Esophagus squamous epithelium (tissue), 5 donors: ENCODE results near the gene CCND2. TPM values are rescaled to one million over a fixed set of nuclear protein-coding genes. Genes with fewer than 3 reads are reported as not detected.

ENCODE experiments used
- DNase-seq: peaks from one replicate; lab custom pipeline; 2025; lab: John Stamatoyannopoulos, UW
- H3K27ac ChIP-seq, 4 donors: fragments of 200-600 bp; sonication (generic); one replicate each; pipeline ENCODE4 v1.5.1; 2016 to 2019; ENCODE audit warnings: mild to moderate bottlenecking in 1 of 4
- H3K27me3 ChIP-seq, 4 donors: fragments of 200-600 bp; sonication (generic); 1 replicate in 3 of 4; 2 replicates in 1 of 4; pipeline versions ENCODE4 v1.5.1 to v1.6.0; 2017 to 2021; ENCODE audit warnings: antibody characterized with exemption in 1 of 4
- H3K36me3 ChIP-seq, 3 donors: fragments of 200-600 bp; sonication (generic); one replicate each; pipeline ENCODE4 v1.5.1; 2016 to 2019
- H3K4me1 ChIP-seq, 3 donors: fragments of 200-600 bp; sonication (generic); one replicate each; pipeline ENCODE4 v1.5.1; 2017 to 2019
- H3K4me3 ChIP-seq, 4 donors: fragments of 200-600 bp; sonication (generic); 1 replicate in 3 of 4; 2 replicates in 1 of 4; pipeline ENCODE4 v1.5.1; 2016 to 2019; ENCODE audit warnings: mild to moderate bottlenecking in 2 of 4, moderate library complexity in 1 of 4
- H3K9me3 ChIP-seq, 3 donors: fragments of 200-600 bp; sonication (generic); one replicate each; pipeline ENCODE4 v1.5.1; 2016 to 2019
- CTCF ChIP-seq, 6 experiments: fragments of 450-650 bp in 4 of 6; fragments of 200-600 bp in 2 of 6; sonication (generic) in 2 of 6; IDR thresholded peaks; one replicate each; pipeline ENCODE4 v1.5.1; 2016 to 2019; ENCODE audit warnings: antibody characterized with exemption in 6 of 6, mild to moderate bottlenecking in 4 of 6, moderate library complexity in 4 of 6
- POLR2A ChIP-seq, 4 donors: fragments of 450-650 bp; IDR thresholded peaks; one replicate each; pipeline ENCODE4 v1.6.1; 2017; ENCODE audit warnings: antibody characterized with exemption in 4 of 4, mild to moderate bottlenecking in 4 of 4, moderate library complexity in 3 of 4
- WGBS, 2 donors: methylation state at CpG; one replicate each; pipeline ENCODE4 v1.1.5; 2018; 5-methylcytosine and 5-hydroxymethylcytosine counted together
- intact Hi-C: fragments of 100-400 bp; cut with DNase I; formaldehyde crosslinking; loops from one replicate; pipeline ENCODE4 v1.15.0; 2022
- total RNA-seq, 4 donors: library from RNA; depleted of rRNA; stranded (reverse); fragments of >200 nt; gene quantifications; one replicate each; pipeline ENCODE4 v1.1.0, GENCODE V29; 2016
- donor health status: DM: yes; HTN: yes; CAD: no.

Gene CCND2
- total RNA-seq, 4 donors from 2014 or later = 13.9 to 49.8 (median 35.9) TPM

- intact Hi-C loops = no loop called here
- WGBS, 2 donors = 78 to 85% methylated on average over 2 of the region's 2 CpGs
- Histone ChIP-seq H3K36me3 (no peaks in the 10 kb centered on the region), H3K27me3 (peaks cover 0 to 24% (median 0%) of the 10 kb centered on the region in 4 donors), H3K27ac (no peak overlapping the region), H3K4me1 (no peaks in the 10 kb centered on the region), H3K4me3 (no peak overlapping the region), H3K9me3 (no peaks in the 10 kb centered on the region)
- TF ChIP-seq CTCF (IDR thresholded peaks at IDR 0.05) = no peak
- TF ChIP-seq POLR2A (IDR thresholded peaks at IDR 0.05) = no peak
- DNase-seq = no peak
Measured at GRCh38 chr12:4251967-4252366, 21.6 kb upstream of the CCND2 start.

GRCh38 chr12:4252601-4253000 lies 21.0 kb upstream of the CCND2 start:
- intact Hi-C loops = no loop called here
- WGBS, 2 donors = 62 to 73% methylated on average over 2 to 5 of the region's 5 CpGs
- H3K27ac ChIP-seq = no peak overlapping the region
- TF ChIP-seq POLR2A (IDR thresholded peaks at IDR 0.05) = no peak
- no peak for TF ChIP-seq CTCF (IDR thresholded peaks at IDR 0.05)
- no peaks in the 10 kb centered on the region for H3K9me3 ChIP-seq
- no peaks in the 10 kb centered on the region for H3K4me1 ChIP-seq
- peaks cover 0 to 24% (median 0%) of the 10 kb centered on the region in 4 donors for H3K27me3 ChIP-seq
- no peak overlapping the region for H3K4me3 ChIP-seq
- H3K36me3 ChIP-seq = no peaks in the 10 kb centered on the region
- DNase-seq = no peak

DNA sequence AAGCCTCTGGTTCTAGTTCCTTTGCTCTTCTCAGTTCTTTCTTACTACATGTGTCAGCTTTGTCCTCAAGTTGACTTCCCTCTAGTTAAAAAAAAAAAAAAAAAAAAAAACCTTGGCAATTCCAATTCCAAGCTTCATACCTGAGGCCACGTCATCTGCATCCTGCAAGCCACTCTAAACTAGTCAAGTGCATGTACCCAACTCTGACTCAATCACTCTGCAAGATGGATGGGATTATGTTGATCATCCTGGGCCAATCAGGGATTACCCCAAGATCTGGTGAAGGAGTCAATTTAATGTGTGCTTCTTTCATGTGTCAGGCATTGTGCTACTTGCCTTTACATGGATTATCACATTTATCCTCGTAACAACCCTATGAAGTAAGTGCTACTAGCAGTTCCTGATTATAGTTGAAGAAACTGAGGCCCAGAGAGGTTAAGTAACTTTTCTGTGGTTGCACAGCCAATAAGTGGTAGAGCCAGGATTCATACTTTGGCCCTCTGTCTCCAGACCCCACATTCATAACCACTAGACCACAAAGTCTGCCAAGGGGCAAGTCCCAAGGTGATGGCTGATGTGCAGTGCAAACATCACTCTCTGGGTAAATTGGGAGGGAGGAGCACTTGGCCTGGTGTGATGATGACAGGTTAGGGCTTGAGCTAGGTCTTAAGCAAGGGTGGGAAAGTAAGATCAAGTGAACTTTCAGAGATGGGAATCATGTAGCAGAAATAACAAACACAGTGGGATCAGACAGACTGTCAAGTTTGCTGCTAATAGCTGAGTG lies 17.3 kb upstream of the CCND2 start:
- TF ChIP-seq CTCF (IDR thresholded peaks at IDR 0.05) = no peak
- TF ChIP-seq POLR2A (IDR thresholded peaks at IDR 0.05) = no peak
- intact Hi-C loops = no loop called here
- H3K36me3 ChIP-seq = no peaks in the 10 kb centered on the region
- no peak for DNase-seq
- no peak overlapping the region for H3K27ac ChIP-seq
- no peak overlapping the region for H3K4me3 ChIP-seq
- no peaks in the 10 kb centered on the region for H3K4me1 ChIP-seq
- no peaks in the 10 kb centered on the region for H3K9me3 ChIP-seq
- peaks cover 0 to 19% (median 0%) of the 10 kb centered on the region in 4 donors for H3K27me3 ChIP-seq
- 58 to 78% methylated on average over 2 of the region's 2 CpGs for WGBS, 2 donors

DNA sequence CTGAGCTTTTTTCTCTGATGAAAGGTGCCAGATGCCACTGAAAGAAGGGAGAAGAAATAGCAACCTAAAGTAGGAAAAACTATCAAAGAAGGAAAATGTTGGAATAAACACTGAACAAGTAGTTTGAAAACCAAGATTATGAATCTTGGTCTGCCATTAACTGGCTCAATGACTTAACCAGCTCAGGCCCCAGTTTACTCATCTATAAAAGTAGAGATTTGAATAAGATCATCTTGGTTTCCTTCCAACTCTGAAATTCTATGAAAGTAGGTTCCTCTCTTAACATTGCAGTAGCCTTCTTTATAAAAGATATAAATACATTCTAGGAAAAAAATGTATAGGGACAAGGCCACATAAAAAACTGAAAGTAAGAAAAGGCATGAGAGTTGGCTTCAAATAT lies 16.1 kb upstream of the CCND2 start:
- Histone ChIP-seq H3K4me1 (no peaks in the 10 kb centered on the region), H3K27me3 (peaks cover 0 to 17% (median 0%) of the 10 kb centered on the region in 4 donors), H3K4me3 (no peak overlapping the region), H3K27ac (no peak overlapping the region), H3K36me3 (no peaks in the 10 kb centered on the region), H3K9me3 (no peaks in the 10 kb centered on the region)
- no peak for DNase-seq
- intact Hi-C loops = no loop called here
- no peak for TF ChIP-seq CTCF (IDR thresholded peaks at IDR 0.05)
- no peak for TF ChIP-seq POLR2A (IDR thresholded peaks at IDR 0.05)

DNA sequence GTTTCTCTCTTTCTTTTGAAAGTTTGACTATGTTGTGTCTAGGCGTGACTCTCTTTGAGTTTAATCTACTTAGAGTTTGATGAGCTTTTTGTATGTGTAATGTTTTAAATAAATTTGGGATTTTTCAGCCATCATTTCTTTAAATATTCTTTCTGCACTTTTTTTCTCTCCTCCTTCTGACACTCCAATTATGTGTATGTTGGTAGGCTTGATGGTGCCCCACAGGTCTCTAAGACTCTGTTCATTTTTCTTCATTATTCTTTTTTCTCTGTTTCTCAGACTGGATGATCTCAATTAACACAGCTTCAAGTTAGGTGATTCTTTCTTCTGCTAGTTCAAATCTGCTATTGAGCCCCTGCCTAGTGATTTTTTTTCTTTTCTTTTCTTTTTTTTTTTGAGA lies 14.5 kb upstream of the CCND2 start:
- no peaks in the 10 kb centered on the region for H3K9me3 ChIP-seq
- DNase-seq = no peak
- 85 to 100% methylated on average over 1 of the region's 1 CpG for WGBS, 2 donors
- TF ChIP-seq CTCF (IDR thresholded peaks at IDR 0.05) (no peak), POLR2A (IDR thresholded peaks at IDR 0.05) (no peak)
- no peaks in the 10 kb centered on the region for H3K36me3 ChIP-seq
- H3K27ac ChIP-seq = no peak overlapping the region
- H3K27me3 ChIP-seq = peaks cover 0 to 16% (median 0%) of the 10 kb centered on the region in 4 donors
- intact Hi-C loops = no loop called here
- H3K4me3 ChIP-seq = no peak overlapping the region
- H3K4me1 ChIP-seq = no peaks in the 10 kb centered on the region
